ENCODE results near the gene NTN1.

- no peak for TF ChIP-seq EZH2phosphoT487 (IDR thresholded peaks at IDR 0.05)
- no peak for TF ChIP-seq CTCF (IDR thresholded peaks at IDR 0.05)
- TF ChIP-seq EZH2 (IDR thresholded peaks at IDR 0.05) = no peak
Observed at GRCh38 chr17:9284884-9285283, 263.6 kb downstream of the NTN1 start.
